ENCODE results near the gene CA5A. TPM values are rescaled to one million over a fixed set of nuclear protein-coding genes. Genes with fewer than 3 reads are reported as not detected.
"Not testable (repeated sequence)": the region's sequence is repeated elsewhere in the genome, so short reads cannot be mapped to it uniquely, and the experiment has no call there.

The CA5A gene
- total and polyA plus RNA-seq, 2 experiments from 2014 or later = 1.0 to 1.9 TPM

GRCh38 chr16:87917503-87917902 is 18.8 kb downstream of the CA5A start:
- Histone ChIP-seq H3K9me2 (replicated peaks; ENCODE audit: insufficient read depth) (no peaks in the 10 kb centered on the region), H3K4me3 (no peak overlapping the region), H3K9me3 (ENCODE audit: low read depth) (no peaks in the 10 kb centered on the region), H3K4me1 (ENCODE audit: insufficient read depth) (no peaks in the 10 kb centered on the region), H3K36me3 (replicated peaks; ENCODE audit: insufficient read depth, low read depth) (no peaks in the 10 kb centered on the region), H3K79me2 (no peaks in the 10 kb centered on the region), H3K4me2 (no peak overlapping the region), H3K27me3 (no peaks in the 10 kb centered on the region), H4K20me1 (ENCODE audit: insufficient read depth, poor library complexity, severe bottlenecking) (no peaks in the 10 kb centered on the region), H3K27ac (no peak overlapping the region), H2AFZ (no peak overlapping the region)
- TF ChIP-seq CTCF (IDR thresholded peaks at IDR 0.05; ENCODE audit: poor library complexity) (no peak), EZH2phosphoT487 (IDR thresholded peaks at IDR 0.05; ENCODE audit: low read depth, severe bottlenecking, unreplicated experiment) (no peak), EZH2 (IDR thresholded peaks at IDR 0.05; ENCODE audit: borderline replicate concordance) (no peak)
- no peak for DNase-seq (ENCODE audit: low spot score)
- WGBS (ENCODE audit: low lambda C conversion rate, missing lambda C conversion rate) = 94% methylated on average over 9 of the region's 9 CpGs

- Histone ChIP-seq H3K4me2 (no peak overlapping the region), H3K27ac (no peak overlapping the region), H3K9me2 (replicated peaks; ENCODE audit: insufficient read depth) (no peaks in the 10 kb centered on the region), H3K9me3 (ENCODE audit: low read depth) (no peaks in the 10 kb centered on the region), H3K4me1 (ENCODE audit: insufficient read depth) (no peaks in the 10 kb centered on the region), H2AFZ (no peak overlapping the region), H3K36me3 (replicated peaks; ENCODE audit: insufficient read depth, low read depth) (no peaks in the 10 kb centered on the region), H3K27me3 (no peaks in the 10 kb centered on the region), H3K4me3 (no peak overlapping the region), H3K79me2 (no peaks in the 10 kb centered on the region), H4K20me1 (ENCODE audit: insufficient read depth, poor library complexity, severe bottlenecking) (no peaks in the 10 kb centered on the region)
- 95% methylated on average over 24 of the region's 25 CpGs for WGBS (ENCODE audit: low lambda C conversion rate, missing lambda C conversion rate)
- no peak for TF ChIP-seq EZH2phosphoT487 (IDR thresholded peaks at IDR 0.05; ENCODE audit: low read depth, severe bottlenecking, unreplicated experiment)
- TF ChIP-seq CTCF (IDR thresholded peaks at IDR 0.05; ENCODE audit: poor library complexity) = no peak
- TF ChIP-seq EZH2 (IDR thresholded peaks at IDR 0.05; ENCODE audit: borderline replicate concordance) = no peak
- DNase-seq (ENCODE audit: low spot score) = no peak
Observed at GRCh38 chr16:87914812-87915211, 21.5 kb downstream of the CA5A start.

GRCh38 chr16:87914021-87914725 is 22.2 kb downstream of the CA5A start:
- WGBS (ENCODE audit: low lambda C conversion rate, missing lambda C conversion rate) = 84% methylated on average over 27 of the region's 27 CpGs
- H3K27ac ChIP-seq; H3K9me3 ChIP-seq (ENCODE audit: low read depth); H3K27me3 ChIP-seq; H4K20me1 ChIP-seq (ENCODE audit: insufficient read depth, poor library complexity, severe bottlenecking); H3K36me3 ChIP-seq (replicated peaks; ENCODE audit: insufficient read depth, low read depth); H3K4me3 ChIP-seq; H3K9me2 ChIP-seq (replicated peaks; ENCODE audit: insufficient read depth); H3K4me1 ChIP-seq (ENCODE audit: insufficient read depth); H3K79me2 ChIP-seq; DNase-seq (ENCODE audit: low spot score); H3K4me2 ChIP-seq; H2AFZ ChIP-seq: not testable (repeated sequence)

- not testable (repeated sequence) for H3K79me2 ChIP-seq; H2AFZ ChIP-seq; H3K4me3 ChIP-seq; H3K36me3 ChIP-seq (replicated peaks; ENCODE audit: insufficient read depth, low read depth); H3K9me3 ChIP-seq (ENCODE audit: low read depth); H4K20me1 ChIP-seq (ENCODE audit: insufficient read depth, poor library complexity, severe bottlenecking); H3K27ac ChIP-seq; H3K27me3 ChIP-seq; H3K4me1 ChIP-seq (ENCODE audit: insufficient read depth); H3K9me2 ChIP-seq (replicated peaks; ENCODE audit: insufficient read depth); H3K4me2 ChIP-seq; DNase-seq (ENCODE audit: low spot score)
- WGBS (ENCODE audit: low lambda C conversion rate, missing lambda C conversion rate) = 93% methylated on average over 17 of the region's 18 CpGs
Observed at GRCh38 chr16:87912691-87913090, 23.6 kb downstream of the CA5A start.

GRCh38 chr16:87911106-87911763 is 25.1 kb downstream of the CA5A start:
- H4K20me1 ChIP-seq (ENCODE audit: insufficient read depth, poor library complexity, severe bottlenecking); H3K9me3 ChIP-seq (ENCODE audit: low read depth); H2AFZ ChIP-seq; H3K36me3 ChIP-seq (replicated peaks; ENCODE audit: insufficient read depth, low read depth); H3K27ac ChIP-seq; H3K79me2 ChIP-seq; H3K9me2 ChIP-seq (replicated peaks; ENCODE audit: insufficient read depth); DNase-seq (ENCODE audit: low spot score); H3K4me1 ChIP-seq (ENCODE audit: insufficient read depth); H3K4me2 ChIP-seq; H3K27me3 ChIP-seq; H3K4me3 ChIP-seq: not testable (repeated sequence)
- WGBS (ENCODE audit: low lambda C conversion rate, missing lambda C conversion rate) = 86% methylated on average over 23 of the region's 23 CpGs
